Spinal cord (tissue), 10 donors: ENCODE results near the gene ST3GAL2. TPM values are rescaled to one million over a fixed set of nuclear protein-coding genes. Genes with fewer than 3 reads are reported as not detected.
A peak's percentile ranks its signal among the peaks of the same experiment; 100 is the strongest.

Source experiments
- DNase-seq, 6 donors: peaks; one replicate each; pipeline versions ENCODE4 v3.0.0 to v3.0.0-alpha.2; 2013 to 2015; ENCODE audit warnings: low spot score in 6 of 6, low read depth in 4 of 6
- H3K27ac ChIP-seq: one replicate; pipeline ENCODE4 v1.5.1; 2013; ENCODE audit warnings: low read depth, low read length, control low read depth
- H3K27me3 ChIP-seq: one replicate; pipeline ENCODE4 v1.6.1; 2013; ENCODE audit warnings: low read length; ENCODE audit not compliant: control insufficient read depth, insufficient read depth
- H3K36me3 ChIP-seq: one replicate; pipeline ENCODE4 v1.6.1; 2013; ENCODE audit warnings: low read length; ENCODE audit not compliant: control insufficient read depth, insufficient read depth
- H3K4me1 ChIP-seq: one replicate; pipeline ENCODE4 v1.6.1; 2013; ENCODE audit warnings: low read length; ENCODE audit not compliant: control insufficient read depth, insufficient read depth
- H3K4me3 ChIP-seq: one replicate; pipeline ENCODE4 v1.5.1; 2013; ENCODE audit warnings: low read depth, low read length, control low read depth
- H3K9me3 ChIP-seq: one replicate; pipeline ENCODE4 v1.6.1; 2013; ENCODE audit warnings: low read length; ENCODE audit not compliant: control insufficient read depth, insufficient read depth
- whole genome bisulfite sequencing: methylation state at CpG from one replicate; pipeline ENCODE4 v1.1.5; 2013; ENCODE audit warnings: missing lambda C conversion rate; ENCODE audit not compliant: insufficient coverage; 5-methylcytosine and 5-hydroxymethylcytosine counted together
- polyA plus RNA-seq, 2 donors: library from polyadenylated mRNA; unstranded; fragments of 120-200 nt; gene quantifications; one replicate each; pipeline ENCODE4 v1.2.1, GENCODE V29; 2013; ENCODE audit not compliant: insufficient read length in 2 of 2
- total RNA-seq, 2 donors: library from RNA; depleted of rRNA in 1 of 2; stranded (reverse); fragments of 120-200 nt in 1 of 2; fragments of >200 nt in 1 of 2; gene quantifications; one replicate each; pipeline versions ENCODE4 v1.2.3 to v1.2.4, GENCODE V29; 2013 to 2014
- donor health status: healthy.

ST3GAL2 gene
- total and polyA plus RNA-seq, 4 donors = 25.3 to 33.7 (median 29.9) TPM

GRCh38 chr16:70399951-70400350 lies 38.9 kb downstream of the ST3GAL2 start:
- no peaks in the 10 kb centered on the region for H3K4me1 ChIP-seq
- H3K27ac ChIP-seq = no peak overlapping the region
- DNase-seq = no peak
- no peak overlapping the region for H3K4me3 ChIP-seq
- WGBS = 89% methylated on average over 10 of the region's 10 CpGs
- no peaks in the 10 kb centered on the region for H3K9me3 ChIP-seq
- peaks cover 53% of the 10 kb centered on the region for H3K36me3 ChIP-seq
- H3K27me3 ChIP-seq = no peaks in the 10 kb centered on the region

GRCh38 chr16:70399381-70399780 lies 39.5 kb downstream of the ST3GAL2 start:
- Histone ChIP-seq H3K4me1 (peaks cover under 1% of the 10 kb centered on the region), H3K27ac (no peak overlapping the region), H3K27me3 (no peaks in the 10 kb centered on the region), H3K4me3 (no peak overlapping the region), H3K9me3 (no peaks in the 10 kb centered on the region), H3K36me3 (peaks cover 57% of the 10 kb centered on the region)
- 99% methylated on average over 8 of the region's 8 CpGs for WGBS
- no peak for DNase-seq

GRCh38 chr16:70398177-70398743 lies 40.6 kb downstream of the ST3GAL2 start:
- DNase-seq = no peak
- peaks cover 12% of the 10 kb centered on the region for H3K4me1 ChIP-seq
- no peak overlapping the region for H3K4me3 ChIP-seq
- no peak overlapping the region for H3K27ac ChIP-seq
- H3K9me3 ChIP-seq = no peaks in the 10 kb centered on the region
- WGBS = 94% methylated on average over 30 of the region's 30 CpGs
- H3K36me3 ChIP-seq = peaks cover 61% of the 10 kb centered on the region
- H3K27me3 ChIP-seq = no peaks in the 10 kb centered on the region

- WGBS = 86% methylated on average over 6 of the region's 6 CpGs
- Histone ChIP-seq H3K4me1 (peaks cover 15% of the 10 kb centered on the region), H3K4me3 (no peak overlapping the region), H3K27me3 (no peaks in the 10 kb centered on the region), H3K36me3 (peaks cover 79% of the 10 kb centered on the region), H3K27ac (no peak overlapping the region), H3K9me3 (no peaks in the 10 kb centered on the region)
- DNase-seq = peak in 2 of 6 donors; percentile 24 to 25
Measured at GRCh38 chr16:70396246-70396904, 42.5 kb downstream of the ST3GAL2 start.

- H3K9me3 ChIP-seq = no peaks in the 10 kb centered on the region
- peaks cover 15% of the 10 kb centered on the region for H3K4me1 ChIP-seq
- H3K36me3 ChIP-seq = peaks cover 78% of the 10 kb centered on the region
- DNase-seq = peak in 2 of 6 donors; percentile 15 to 30
- no peak overlapping the region for H3K4me3 ChIP-seq
- H3K27ac ChIP-seq = no peak overlapping the region
- no peaks in the 10 kb centered on the region for H3K27me3 ChIP-seq
- WGBS = 50% methylated on average over 7 of the region's 8 CpGs
Measured at GRCh38 chr16:70395345-70395901, 43.5 kb downstream of the ST3GAL2 start.

GRCh38 chr16:70394853-70395252 lies 44.0 kb downstream of the ST3GAL2 start:
- DNase-seq = no peak
- 98% methylated on average over 12 of the region's 14 CpGs for WGBS
- Histone ChIP-seq H3K9me3 (no peaks in the 10 kb centered on the region), H3K4me1 (peaks cover 15% of the 10 kb centered on the region), H3K27me3 (no peaks in the 10 kb centered on the region), H3K36me3 (peaks cover 76% of the 10 kb centered on the region), H3K4me3 (no peak overlapping the region), H3K27ac (no peak overlapping the region)

GRCh38 chr16:70393662-70394061 lies 45.2 kb downstream of the ST3GAL2 start:
- Histone ChIP-seq H3K4me3 (no peak overlapping the region), H3K27ac (no peak overlapping the region)

GRCh38 chr16:70392606-70393005 lies 46.3 kb downstream of the ST3GAL2 start:
- Histone ChIP-seq H3K4me3 (no peak overlapping the region), H3K27ac (no peak overlapping the region), H3K27me3 (no peaks in the 10 kb centered on the region), H3K9me3 (no peaks in the 10 kb centered on the region), H3K36me3 (peaks cover 70% of the 10 kb centered on the region), H3K4me1 (peaks cover 15% of the 10 kb centered on the region)
- WGBS = 97% methylated on average over 3 of the region's 4 CpGs
- no peak for DNase-seq

More at GRCh38 chr16:70393662-70394061, 45.2 kb downstream of the ST3GAL2 start:
- Histone ChIP-seq H3K36me3 (peaks cover 70% of the 10 kb centered on the region), H3K9me3 (no peaks in the 10 kb centered on the region), H3K27me3 (no peaks in the 10 kb centered on the region), H3K4me1 (peaks cover 15% of the 10 kb centered on the region)
- WGBS = 37% methylated on average over 5 of the region's 6 CpGs
- peak in 2 of 6 donors; percentile 82 to 92 for DNase-seq

GRCh38 chr16:70391881-70392481 lies 46.9 kb downstream of the ST3GAL2 start:
- H3K9me3 ChIP-seq = no peaks in the 10 kb centered on the region
- peaks cover 15% of the 10 kb centered on the region for H3K4me1 ChIP-seq
- H3K36me3 ChIP-seq = peaks cover 73% of the 10 kb centered on the region
- WGBS = 89% methylated on average over 5 of the region's 7 CpGs
- DNase-seq = no peak
- no peak overlapping the region for H3K27ac ChIP-seq
- no peak overlapping the region for H3K4me3 ChIP-seq
- H3K27me3 ChIP-seq = no peaks in the 10 kb centered on the region
